NCI-H2081 treated with DMSO at 0.1 percent for 48 hours (cell line): ENCODE data around the gene LAMA4.
"Not testable (repeated sequence)": the region's sequence is repeated elsewhere in the genome, so short reads cannot be mapped to it uniquely, and the experiment has no call there.

Experiments
- DNase-seq: peaks from one replicate; lab custom pipeline; 2025; lab: John Stamatoyannopoulos, UW

The LAMA4 gene

DNA sequence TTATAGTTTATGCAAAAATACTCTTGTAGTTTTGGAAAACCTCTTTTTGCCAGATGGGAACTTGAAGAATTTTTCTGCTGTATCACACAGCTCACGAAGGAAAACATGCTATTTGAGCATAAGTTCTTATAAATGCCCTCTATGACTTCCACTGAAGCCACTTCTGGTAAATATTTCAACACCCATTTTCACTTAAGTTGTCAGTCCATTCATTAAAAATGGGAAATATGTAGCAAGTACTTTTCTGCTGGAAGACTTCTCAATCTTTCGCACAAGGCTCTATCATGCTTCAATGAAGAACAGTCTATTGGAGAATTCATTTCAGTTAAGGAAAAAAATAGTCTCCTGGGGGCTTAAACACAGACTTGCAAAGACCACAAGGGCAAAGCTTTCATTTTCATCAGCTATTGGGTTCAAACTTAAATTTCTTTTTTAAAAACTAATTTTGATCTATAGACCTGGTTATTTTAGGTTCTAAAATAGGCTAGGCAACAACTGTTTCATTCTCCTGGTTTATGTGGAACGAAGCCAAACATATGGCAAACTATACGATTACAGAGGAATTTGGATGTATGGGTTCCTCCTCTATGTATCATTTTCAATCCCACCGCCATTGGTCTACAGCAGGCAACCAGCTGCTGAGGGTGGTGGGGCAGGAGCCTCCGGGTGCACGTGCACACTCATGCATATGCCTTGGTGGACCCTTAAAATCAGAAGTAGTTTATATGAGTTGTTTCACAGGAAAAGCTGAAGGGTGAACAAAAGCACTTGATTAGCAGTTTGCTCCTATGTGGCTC, 38.7 kb downstream of the LAMA4 start:
- no peak for DNase-seq

DNA sequence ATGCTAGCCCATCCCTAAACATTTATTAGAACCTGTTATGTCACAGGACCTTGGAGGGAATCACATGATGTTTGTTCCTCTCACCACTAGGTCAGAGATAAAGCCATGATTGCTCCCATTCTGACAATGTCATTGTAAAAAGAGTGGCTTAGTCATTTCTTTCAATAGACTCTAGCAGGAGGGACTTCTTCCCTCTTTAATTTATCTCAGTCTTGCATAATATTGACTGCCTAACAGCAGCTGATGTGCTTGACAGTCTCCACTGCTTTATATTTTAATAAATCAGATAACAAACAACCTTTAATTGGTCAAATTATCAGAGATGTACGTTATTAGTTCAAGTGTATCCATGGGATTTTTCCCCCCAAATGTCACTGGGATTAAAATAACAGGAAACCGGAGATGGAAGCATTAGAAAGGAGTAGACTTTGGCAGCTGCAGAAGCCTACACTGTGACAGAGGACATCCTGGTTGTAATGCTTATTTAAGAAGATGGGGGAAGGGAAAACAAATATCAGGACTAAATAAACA, 39.6 kb downstream of the LAMA4 start:
- DNase-seq: no peak

DNA sequence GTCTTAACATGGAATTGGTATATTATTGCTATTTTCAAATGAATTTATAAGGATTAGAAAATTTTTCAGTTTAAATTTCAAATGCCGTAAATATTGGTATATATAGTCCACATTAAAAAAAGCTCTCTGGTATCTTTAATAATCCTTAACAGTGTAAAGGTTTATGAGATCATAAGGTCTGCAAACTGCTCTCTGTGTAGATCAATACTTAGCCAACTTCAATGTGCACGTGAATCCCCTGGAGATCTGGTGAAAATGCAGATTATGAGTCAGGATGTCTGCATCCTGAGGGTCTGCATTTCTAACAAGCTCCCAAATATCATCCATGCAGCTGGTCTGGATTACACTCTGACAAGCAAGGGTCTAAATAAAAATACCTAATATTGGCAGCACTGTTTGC, 43.5 kb downstream of the LAMA4 start:
- DNase-seq: no peak

DNA sequence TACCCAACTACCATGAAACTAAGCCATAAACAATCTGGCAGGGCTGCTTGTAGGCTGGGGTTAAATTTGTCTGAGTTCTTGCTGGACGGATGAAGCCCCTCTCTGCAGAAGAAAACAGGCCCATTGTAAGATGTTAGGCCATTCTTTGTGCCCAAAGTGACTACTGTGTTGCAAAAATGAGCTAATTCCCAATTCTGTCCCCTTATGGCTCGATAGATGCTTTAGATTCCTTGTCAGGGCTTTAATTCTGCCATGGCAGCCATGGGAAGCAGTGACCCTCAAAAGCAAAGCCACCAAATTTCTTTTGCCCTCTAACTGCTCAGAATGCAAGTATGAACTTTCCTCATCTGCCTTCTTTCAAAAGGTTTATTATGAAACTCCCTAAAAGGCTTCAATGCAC, 45.2 kb downstream of the LAMA4 start:
- no peak for DNase-seq

DNA sequence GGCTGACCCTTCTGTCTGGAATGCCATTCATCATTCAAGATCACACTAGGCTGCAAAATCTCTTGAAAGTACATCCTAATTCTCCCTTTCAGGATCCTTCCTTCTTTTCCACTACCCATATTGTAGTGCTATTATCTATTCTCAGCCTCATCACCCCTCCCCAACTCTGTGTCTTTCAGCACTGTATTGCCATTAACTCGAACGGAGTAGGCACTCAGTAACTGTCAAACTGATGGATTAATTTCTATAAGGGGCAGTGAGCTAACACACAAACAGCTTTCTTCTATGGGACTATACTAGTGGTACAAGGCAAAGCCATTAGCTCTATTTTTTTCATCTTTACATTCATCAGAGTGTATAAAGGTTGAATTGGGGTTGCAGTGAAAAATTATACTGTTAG, 46.6 kb downstream of the LAMA4 start:
- DNase-seq: no peak

DNA sequence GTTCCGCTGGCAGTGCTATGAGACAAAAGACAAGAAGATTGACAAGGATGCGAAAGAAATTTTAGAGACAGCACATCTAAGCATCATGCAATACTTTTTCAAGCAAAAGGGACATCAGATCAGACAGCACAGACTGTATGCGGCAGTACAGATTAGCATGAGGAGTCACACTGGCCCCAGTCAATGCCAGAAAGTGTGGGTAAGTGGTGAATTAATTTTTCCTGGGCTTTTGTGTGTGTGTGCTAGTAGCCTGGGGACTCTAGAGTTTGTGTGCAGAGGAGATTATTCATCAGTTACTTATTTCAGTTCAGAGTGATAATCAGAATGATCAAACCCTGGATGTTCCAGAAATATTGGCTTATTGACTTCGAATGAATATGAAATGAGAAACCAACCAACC, 47.2 kb downstream of the LAMA4 start:
- no peak for DNase-seq

DNA sequence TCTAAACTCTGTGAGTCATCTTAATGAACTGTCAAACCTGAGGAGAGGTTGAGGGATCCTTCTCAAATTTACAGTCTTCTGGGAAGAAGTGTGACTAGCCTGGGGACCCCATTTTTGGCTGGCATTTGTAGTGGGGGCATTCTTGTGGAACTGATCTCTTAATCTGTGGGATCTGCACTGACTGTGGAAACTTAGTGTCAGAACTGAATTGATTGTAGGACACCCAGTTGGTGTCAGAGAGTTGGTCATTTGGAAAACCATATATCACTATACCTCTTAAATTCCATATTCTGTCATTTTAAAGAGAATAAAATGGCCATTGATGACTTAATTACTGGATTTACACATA, 48.3 kb downstream of the LAMA4 start:
- no peak for DNase-seq

DNA sequence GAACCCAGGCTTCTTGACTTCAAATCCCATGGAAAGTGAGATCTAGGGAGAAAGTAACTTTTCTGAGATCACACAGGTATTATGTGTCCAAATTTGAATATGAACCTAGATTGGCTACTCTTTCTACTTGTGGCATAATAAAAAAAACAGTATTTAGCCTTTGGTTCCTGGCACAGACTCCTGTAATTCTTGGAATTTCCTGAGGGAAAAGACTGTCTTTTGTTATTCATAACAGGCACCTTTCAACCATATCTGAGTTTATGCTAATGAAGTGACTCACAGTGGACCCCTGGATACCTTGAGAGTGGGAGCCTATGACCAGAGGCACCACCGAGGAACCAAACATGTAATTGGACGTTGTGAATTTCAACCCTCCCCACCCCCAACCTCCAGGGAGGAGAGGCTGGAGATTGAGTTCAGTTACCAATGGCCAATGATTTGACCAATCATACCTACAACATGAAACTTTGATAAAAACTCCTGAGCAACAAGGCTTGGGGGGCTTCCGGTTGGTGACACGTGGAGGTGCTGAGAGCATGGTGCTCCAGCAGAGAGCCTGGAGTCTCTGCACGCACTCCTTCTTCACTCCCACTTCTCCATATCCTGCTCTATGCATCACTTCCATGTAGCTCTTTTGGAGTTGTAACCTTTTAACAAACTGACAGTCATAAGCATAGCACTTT, 48.8 kb downstream of the LAMA4 start:
- DNase-seq: no peak

DNA sequence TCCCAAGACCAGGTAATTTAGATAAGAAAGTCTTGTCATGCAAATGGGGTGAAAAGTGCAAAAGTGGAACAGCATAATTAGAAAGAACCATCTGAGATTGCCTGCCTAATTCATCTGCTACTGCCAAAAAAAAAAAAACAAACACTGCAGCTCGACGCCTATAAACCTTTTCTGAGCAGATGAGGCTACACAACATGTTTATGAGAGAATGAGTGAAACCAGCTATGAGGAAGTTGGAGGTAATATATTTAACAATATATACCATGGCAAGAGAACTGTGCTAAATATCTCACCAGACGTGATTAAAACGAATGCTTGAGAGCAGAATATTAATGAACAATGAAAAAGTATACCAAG, 50.0 kb downstream of the LAMA4 start:
- no peak for DNase-seq

DNA sequence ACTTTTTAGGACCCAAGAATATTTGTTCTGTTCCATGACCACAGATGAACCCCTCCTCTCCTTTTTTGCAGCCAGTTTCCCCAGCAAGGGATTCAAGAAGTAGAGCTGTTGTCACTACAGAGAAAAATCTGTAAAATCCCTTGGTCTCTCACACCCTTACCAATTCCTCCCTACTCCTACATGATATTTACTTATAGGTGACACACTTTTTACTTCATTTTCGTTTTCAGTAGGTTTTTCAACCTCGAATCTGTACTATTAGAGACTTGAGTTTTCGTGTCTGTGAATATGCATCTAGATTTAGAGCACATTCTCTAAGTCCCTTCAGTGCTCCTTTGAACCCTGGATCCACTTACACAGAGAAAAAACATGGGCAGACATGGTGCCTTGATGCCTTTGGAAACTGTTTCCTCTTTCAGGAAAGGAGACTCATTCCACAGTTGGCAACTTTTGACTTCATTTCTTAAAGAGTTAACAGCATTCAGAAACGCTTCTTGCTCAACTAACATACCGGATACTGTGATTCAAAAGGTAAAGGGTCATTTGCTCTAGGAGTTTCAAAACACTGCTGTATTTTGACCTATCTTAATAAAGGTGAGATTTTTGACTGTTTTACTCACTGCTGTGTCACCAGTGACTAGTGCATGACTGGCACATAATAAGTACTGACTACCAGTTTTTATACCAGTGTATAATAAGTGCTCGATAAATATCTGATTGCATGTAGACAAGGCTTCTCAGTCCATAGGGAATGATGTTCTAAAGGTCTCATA, 50.6 kb downstream of the LAMA4 start:
- DNase-seq: no peak

DNA sequence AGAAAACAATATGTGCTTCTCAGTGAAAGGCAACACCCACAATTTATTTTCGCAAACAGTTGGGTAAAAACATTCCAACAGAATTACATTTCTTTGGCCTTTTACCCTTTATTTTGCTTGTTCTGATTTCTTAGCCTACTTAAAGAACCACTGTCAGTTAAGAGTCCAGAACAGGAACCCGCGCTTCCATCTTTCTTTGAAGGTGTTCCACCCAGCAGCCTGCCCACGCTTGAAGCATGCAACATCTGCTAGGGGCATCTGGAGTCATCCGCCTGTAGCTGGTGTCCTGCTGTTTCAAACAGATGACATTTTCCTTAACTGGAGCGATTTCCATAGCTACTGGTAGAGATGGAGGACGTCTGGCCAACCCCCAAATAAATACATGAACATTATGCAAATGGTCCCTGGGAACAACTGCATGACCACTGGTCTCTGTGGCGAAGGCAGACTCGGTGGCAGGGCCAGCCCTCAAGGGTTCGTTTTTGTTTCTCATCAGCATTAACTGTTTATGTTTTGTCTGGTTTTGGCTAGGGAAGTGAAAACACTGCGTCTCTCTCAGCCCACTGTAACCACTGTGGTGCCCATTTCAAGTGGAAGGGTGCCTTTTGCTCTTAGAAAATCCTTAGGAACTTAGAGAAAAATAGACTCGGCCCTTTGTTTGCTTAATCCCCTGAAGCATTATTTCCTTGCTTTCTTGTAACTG, 51.6 kb downstream of the LAMA4 start:
- DNase-seq: no peak

DNA sequence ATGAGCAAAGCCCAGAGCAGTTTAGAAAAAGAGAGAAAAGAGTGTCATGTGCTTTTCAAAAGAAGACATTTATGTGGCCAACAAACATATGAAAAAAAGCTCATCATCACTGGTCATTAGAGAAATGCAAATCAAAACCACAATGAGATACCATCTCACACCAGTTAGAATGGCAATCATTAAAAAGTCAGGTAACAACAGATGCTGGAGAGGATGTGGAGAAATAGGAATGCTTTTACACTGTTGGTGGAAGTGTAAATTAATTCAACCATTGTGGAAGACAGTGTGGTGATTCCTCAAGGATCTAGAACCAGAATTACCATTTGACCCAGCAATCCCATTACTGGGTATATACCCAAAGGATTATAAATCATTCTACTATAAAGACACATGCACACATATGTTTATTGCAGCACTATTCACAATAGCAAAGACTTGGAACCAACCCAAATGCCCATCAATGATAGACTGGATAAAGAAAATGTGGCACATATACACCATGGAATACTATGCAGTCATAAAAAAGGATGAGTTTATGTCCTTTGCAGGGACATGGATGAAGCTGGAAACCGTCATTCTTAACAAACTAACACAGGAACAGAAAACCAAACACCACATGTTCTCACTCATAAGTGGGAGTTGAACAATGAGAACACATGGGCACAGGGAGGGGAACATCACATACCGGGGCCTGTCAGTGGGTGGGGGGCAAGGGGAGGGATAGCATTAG, 54.0 kb downstream of the LAMA4 start:
- DNase-seq: not testable (repeated sequence)

DNA sequence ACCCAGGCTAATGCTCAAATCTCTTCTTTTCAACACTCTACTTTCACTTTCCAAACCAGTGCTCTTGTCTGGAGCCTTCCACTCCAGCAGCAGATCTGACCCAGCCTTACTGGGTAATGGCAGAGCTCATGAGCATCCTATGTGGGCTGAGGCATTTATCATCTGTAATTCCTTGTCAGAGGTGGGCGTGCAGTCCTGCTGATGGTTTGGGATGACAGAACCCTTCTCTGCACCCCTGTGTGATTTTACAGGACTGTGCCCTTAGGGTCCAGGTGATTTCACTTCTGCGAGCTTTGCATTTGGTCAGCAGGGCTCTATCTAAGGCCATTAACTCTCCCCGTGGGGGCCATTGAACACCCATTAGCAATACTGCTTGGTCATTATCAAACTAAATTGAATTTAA, 55.4 kb downstream of the LAMA4 start:
- DNase-seq: no peak

DNA sequence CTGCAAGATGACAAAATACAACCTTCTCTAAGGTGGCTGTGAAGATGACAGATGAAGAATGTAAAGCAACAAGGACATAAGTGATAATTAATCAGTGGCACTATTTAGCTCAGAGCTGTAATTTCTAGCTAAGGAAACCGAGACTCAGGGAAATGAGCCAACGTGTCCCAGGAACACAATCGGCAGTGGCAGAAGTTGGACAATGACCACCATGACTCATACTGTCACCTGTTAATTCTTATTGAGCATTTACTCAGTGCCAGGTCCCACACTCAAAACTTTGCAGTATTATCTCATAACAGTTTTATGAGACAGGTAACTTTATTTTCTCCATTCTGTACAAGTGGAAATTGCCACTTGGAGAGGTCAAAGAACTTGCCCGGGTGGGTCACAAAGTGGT, 55.8 kb downstream of the LAMA4 start:
- no peak for DNase-seq

DNA sequence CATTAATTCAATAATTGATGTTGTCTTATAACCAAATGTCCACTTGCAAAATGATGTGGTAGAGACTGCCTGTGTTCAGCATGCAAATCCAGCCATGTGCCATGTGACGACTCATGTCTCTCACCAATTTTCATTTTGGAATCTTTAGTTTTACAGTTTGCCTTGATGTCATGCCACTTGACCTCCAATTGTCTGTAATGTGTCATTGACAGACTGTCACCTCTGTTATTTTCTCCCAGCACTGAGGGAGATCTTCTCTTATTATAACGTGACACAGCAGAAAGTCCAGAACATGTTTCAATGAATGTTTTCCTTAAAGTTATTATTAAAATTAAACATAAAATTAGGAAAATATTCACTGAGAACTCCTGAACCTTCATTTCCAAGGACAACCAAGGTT, 56.7 kb downstream of the LAMA4 start:
- DNase-seq: no peak

DNA sequence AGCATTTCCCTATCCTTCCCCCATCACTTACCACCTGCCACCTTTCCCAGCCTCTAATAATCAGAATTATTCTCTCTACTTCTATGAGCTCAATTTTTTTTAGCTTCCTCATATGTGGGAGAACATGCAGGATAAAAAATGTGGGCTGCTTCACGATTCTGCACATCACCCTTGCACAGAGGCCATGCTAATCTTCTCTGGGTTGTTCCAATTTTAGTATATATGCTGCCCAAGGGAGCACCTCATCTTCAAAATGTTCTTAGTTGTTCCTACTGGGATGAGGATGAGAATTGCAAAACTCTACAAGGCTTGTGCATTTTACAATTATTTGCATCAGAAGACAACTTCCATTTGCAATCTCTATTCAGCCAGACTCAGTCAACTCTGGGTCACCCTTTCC, 58.1 kb downstream of the LAMA4 start:
- DNase-seq: no peak

DNA sequence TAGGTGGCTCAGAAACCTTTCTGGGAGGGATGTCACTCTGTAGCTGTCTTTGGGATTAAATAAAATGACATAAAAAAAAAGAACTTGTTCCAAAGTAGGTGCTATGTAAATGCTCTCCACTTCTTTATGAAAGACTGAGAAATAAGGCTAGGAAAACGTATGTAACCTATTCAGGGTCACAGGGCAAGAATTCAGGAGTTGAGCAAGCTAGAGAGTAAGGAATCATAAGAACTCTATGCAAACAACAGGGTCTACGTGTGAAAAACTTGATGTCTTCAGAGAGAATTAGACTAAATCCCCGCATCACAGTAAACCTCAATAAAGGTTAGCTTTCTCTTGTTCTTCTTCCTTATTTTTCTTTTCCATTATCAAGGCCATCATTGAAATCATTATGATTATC, 59.2 kb downstream of the LAMA4 start:
- no peak for DNase-seq

DNA sequence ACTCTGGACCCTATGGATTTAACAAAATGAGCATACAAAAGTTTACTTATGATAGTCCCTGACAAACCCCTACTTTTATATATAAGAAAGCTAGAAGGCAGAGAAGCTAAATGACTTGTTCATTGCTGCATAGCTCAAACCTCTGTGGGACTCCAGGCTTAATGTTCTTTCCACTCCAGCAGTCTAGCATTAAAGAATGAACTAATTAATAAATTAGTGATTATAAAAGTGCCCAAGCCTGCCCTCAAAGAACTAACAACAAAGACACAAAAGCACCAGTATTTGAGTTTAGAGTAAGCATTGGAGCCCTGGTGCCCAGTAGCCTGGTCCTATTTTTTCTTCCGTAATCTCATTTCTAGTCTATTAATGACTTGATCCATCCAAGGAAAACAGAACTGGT, 59.9 kb downstream of the LAMA4 start:
- no peak for DNase-seq

DNA sequence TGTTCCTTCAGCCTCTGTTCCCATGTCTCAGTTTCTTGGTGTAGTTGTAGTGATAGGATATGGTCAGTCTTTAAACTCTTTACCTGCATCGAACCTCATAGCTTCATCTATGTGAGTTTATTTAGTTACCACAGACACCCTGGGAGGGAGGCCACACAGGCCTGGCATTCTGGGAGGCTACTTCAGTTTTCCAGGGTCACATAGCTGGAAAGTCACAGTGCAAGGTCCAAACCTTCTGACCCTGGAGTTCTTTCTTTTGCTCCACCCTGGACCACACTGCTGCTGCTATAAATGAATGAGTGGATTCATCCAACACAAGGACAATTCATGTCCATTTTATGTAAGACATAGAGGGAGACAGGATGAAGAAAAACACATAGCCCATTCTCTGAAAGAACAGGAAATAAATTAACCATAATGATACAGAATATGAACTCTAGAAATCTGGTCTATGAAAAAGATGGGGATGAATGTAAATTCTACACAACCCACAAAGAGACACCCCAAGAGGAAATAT, 60.8 kb downstream of the LAMA4 start:
- no peak for DNase-seq

DNA sequence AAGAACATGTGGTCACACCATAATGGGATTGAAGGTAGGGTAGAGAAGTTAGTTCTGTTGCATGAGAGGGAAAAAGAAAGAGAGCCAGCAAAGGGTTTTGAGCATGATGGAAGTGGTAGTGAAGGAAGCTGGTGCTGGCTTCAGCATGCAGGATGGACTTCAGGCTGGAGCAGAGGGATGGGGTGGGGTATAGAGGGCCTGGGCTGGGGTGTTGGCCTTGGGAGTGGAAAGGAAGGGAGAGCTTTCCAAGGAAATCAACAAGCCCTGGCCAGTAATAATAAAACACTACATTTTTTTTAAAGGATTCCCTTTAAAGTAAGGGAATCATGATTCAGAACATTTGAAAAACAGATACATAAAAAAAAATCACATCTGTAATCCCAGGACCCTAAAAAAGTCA, 61.2 kb downstream of the LAMA4 start:
- DNase-seq: no peak

DNA sequence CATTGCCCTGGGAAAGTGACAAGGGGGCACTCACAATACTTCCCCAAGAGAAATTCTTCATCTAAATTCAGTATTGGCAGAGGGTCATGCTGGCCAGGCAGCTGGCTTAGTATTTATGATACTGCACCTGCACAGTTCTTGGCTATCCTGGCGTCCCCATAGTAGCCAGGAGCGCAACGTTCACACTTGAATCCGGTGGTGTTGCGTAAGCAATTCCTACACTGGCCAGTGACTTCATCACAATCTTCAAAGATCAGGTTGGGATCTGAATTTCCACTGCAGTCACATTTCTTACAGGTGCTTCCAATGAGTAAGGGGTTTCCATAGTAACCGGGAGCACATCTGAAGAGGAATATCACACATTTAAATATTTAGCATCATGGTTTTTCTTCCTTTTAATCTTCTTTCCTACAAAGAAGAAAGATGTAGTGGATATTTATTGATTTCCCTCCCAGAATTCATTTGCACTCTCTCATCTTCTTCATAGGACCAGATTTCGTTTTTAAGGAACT, 62.8 kb downstream of the LAMA4 start:
- no peak for DNase-seq
